GM12801 (cell line): ENCODE data around the gene OR6X1.

Experiments used
- CTCF ChIP-seq: IDR thresholded peaks from one replicate; pipeline ENCODE4 v1.5.1; 2011; ENCODE audit warnings: control low read depth; ENCODE audit not compliant: insufficient read length; ENCODE audit errors: extremely low read depth

Gene OR6X1

GRCh38 chr11:123707206-123707605 lies 47.1 kb downstream of the OR6X1 start:
- no peak for TF ChIP-seq CTCF

GRCh38 chr11:123704341-123704740 lies 50.0 kb downstream of the OR6X1 start:
- TF ChIP-seq CTCF, result no peak
